Transverse colon (tissue), 3 donors: ENCODE data around the gene PIGBOS1.

ENCODE experiments used
- CTCF ChIP-seq, 5 experiments: fragments of 200-600 bp in 3 of 5; fragments of 450-650 bp in 2 of 5; sonication (generic) in 3 of 5; IDR thresholded peaks; 1 replicate in 2 of 5; 2 replicates in 3 of 5; pipeline ENCODE4 v1.5.1; 2016 to 2017; ENCODE audit warnings: antibody characterized with exemption in 5 of 5, inconsistent platforms in 3 of 5, mild to moderate bottlenecking in 2 of 5, moderate library complexity in 1 of 5
- POLR2A ChIP-seq: fragments of 450-650 bp; IDR thresholded peaks from one replicate; pipeline ENCODE4 v1.6.1; 2016; ENCODE audit warnings: antibody characterized with exemption, mild to moderate bottlenecking, moderate library complexity

GRCh38 chr15:55334371-55334770 lies 15.4 kb upstream of the PIGBOS1 start:
- no peak for TF ChIP-seq CTCF (IDR thresholded peaks at IDR 0.05)
- no peak for TF ChIP-seq POLR2A
